Measurements from ENCODE around the gene PCDHB2.
"Not testable (repeated sequence)": the region's sequence is repeated elsewhere in the genome, so short reads cannot be mapped to it uniquely, and the experiment has no call there.

The PCDHB2 gene

GRCh38 chr5:141094481-141095262, at the start of gene PCDHB2:
Gene PCDHB2 (plus strand): TSS chr5:141094615. CDS start chr5:141094791, 176 bp downstream.
- DNase-seq = no peak

DNA sequence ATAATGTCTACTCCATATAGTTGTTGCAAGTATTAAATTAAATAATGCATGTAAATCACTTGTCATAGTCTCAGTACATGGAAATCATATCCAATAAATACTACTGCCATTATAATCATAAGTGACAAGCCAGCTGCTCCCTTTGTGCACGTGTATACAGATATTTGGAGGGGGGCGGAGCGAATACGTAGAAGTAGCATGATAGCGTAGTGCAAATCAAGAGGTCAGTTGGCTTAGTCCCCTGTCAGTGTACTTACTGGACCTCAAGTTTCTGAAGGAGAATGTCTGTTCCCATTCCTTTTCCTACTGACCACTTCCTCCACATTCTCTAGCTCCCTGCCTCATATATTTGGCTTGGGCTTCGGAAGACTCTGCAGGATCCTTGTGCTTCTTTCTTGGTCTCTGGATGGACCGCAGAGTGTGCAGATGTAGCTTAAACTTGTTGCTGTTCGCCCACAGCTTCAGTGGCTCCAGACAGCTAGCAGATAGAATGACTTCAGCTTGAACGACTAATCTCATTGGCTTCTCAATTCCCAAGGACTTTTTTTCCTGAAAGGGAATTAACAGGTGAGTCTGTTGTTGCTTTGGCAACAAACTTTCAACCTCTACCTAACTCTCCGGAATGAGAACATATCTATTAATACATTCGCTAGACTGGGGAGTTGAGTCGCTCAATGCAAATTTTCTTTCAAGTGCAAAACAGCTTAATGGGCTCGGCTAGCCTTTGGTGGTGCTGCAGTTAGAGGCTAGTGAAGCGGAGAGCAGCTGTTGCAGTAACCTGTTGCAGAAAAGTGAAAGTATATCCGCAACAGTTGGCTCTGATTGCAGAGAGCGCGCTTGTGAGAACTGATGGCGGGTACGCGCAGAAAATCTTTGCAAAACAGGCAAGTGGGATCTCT, 43.5 kb upstream of the PCDHB2 start, which contains the start of gene PCDHB1:
Gene PCDHB1, plus strand, starts transcription at position 753 of the 899 bp plus-strand sequence. Its CDS starts 97 bp downstream, at position 850.
- DNase-seq = no peak

GRCh38 chr5:141051521-141051866, 42.9 kb upstream of the PCDHB2 start:
- no peak for DNase-seq

DNA sequence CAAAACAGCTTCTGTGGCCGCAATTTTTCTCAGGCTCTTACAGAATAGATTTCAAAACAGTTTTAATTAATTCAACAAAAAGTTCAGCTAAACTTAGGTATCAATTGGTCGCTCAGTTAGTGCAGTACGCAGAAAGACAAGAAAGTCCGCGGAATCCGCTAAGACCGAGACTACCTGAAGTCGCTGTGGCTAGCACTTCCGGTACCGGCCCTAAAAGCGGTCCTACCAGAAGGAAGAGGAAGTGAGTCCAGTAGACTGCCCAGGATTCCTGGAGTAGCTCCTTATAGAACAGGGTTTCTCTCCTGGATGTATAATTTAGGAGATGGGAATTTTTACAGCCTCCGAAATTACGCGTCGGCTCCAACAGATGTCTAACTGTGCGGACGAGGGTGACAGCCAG, 16.6 kb upstream of the PCDHB2 start:
- DNase-seq = no peak

GRCh38 chr5:141082228-141082627, 12.2 kb upstream of the PCDHB2 start:
- no peak for DNase-seq

- no peak for DNase-seq
These were observed 9.9 kb upstream of the PCDHB2 start for GRCh38 chr5:141084487-141084989.

GRCh38 chr5:141095263-141095641, 837 bp downstream of the PCDHB2 start:
- no peak for DNase-seq

DNA sequence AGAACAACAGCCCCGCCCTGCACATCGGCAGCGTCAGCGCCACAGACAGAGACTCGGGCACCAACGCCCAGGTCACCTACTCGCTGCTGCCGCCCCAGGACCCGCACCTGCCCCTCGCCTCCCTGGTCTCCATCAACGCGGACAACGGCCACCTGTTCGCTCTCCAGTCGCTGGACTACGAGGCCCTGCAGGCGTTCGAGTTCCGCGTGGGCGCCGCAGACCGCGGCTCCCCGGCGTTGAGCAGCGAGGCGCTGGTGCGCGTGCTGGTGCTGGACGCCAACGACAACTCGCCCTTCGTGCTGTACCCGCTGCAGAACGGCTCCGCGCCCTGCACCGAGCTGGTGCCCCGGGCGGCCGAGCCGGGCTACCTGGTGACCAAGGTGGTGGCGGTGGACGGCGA, 1.8 kb downstream of the PCDHB2 start:
- DNase-seq = not testable (repeated sequence)

GRCh38 chr5:141096586-141096985, 2.2 kb downstream of the PCDHB2 start:
- not testable (repeated sequence) for DNase-seq

DNA sequence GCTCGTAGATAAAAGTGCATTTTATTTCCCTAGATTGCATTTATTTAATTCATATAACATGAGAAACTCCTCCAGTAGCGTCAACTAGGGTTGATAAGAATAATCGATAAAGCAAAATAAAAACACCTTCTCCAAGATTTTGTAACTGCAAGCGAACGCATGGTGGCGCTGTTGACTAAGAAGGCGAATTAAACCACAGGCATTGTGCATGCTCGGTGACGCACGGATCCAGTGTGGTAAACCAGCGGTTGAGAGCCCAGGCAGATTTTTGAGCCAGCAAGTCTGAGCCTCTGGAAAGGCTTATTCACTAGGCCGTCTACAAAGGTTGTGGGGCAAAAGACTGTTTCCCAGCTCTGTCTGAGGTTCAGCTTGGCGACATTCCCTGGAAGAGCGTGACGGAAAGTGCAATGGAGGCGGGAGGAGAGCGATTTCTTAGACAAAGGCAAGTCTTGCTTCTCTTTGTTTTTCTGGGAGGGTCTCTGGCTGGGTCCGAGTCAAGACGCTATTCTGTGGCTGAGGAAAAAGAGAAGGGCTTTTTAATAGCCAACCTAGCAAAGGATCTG, 5.9 kb downstream of the PCDHB2 start, which contains the start of gene PCDHB3:
Gene PCDHB3, plus strand, starts transcription at position 231 of the 563 bp plus-strand sequence. Its CDS starts 177 bp downstream, at position 408.
- no peak for DNase-seq

GRCh38 chr5:141101059-141101458, 6.6 kb downstream of the PCDHB2 start:
- DNase-seq = no peak

GRCh38 chr5:141102070-141102469, 7.7 kb downstream of the PCDHB2 start:
- not testable (repeated sequence) for DNase-seq

GRCh38 chr5:141102471-141102870, 8.1 kb downstream of the PCDHB2 start:
- not testable (repeated sequence) for DNase-seq

GRCh38 chr5:141105350-141105749, 10.9 kb downstream of the PCDHB2 start:
- no peak for DNase-seq

- DNase-seq = no peak
These were observed 24.8 kb downstream of the PCDHB2 start for GRCh38 chr5:141119250-141119649.

DNA sequence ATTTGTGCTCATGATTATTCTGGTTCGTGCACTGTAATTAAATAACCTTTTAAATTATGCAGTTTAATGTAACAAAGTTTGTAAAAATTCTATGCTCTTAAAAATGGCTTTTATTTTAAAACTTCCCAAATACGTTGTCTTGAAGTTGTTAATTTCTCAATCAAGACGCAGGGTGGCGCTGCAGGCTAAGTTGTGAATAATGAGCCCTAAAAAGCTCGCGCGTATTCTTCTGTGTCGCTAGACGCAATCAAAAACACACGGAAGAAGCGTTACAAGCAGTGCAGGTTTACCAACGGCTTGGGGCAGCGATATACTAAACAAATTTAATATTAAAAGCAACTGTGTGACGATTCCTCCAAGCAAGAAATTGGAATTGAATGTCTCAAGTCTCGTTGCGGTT, 27.1 kb downstream of the PCDHB2 start, which contains the start of gene PCDHB4:
Gene PCDHB4, plus strand, starts transcription at position 256 of the 400 bp plus-strand sequence. CDS start 181 bp downstream, outside the sequence.
- DNase-seq = no peak

GRCh38 chr5:141121985-141122384, 27.6 kb downstream of the PCDHB2 start:
- DNase-seq = no peak

DNA sequence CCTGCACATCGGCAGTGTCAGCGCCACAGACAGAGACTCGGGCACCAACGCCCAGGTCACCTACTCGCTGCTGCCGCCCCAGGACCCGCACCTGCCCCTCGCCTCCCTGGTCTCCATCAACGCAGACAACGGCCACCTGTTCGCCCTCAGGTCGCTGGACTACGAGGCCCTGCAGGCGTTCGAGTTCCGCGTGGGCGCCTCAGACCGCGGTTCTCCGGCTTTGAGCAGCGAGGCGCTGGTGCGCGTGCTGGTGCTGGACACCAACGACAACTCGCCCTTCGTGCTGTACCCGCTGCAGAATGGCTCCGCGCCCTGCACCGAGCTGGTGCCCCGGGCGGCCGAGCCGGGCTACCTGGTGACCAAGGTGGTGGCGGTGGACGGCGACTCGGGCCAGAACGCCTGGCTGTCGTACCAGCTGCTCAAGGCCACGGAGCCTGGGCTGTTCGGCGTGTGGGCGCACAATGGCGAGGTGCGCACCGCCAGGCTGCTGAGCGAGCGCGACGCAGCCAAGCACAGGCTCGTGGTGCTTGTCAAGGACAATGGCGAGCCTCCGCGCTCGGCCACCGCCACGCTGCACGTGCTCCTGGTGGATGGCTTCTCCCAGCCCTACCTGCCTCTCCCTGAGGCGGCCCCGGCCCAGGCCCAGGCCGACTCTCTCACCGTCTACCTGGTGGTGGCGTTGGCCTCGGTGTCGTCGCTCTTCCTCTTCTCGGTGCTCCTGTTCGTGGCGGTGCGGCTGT, 29.2 kb downstream of the PCDHB2 start:
- DNase-seq = not testable (repeated sequence)

GRCh38 chr5:141127305-141127704, 32.9 kb downstream of the PCDHB2 start:
- no peak for DNase-seq

- DNase-seq = no peak
These were observed 40.8 kb downstream of the PCDHB2 start, which contains the start of gene PCDHB5 for GRCh38 chr5:141135030-141135717. Gene PCDHB5 (plus strand): TSS chr5:141135206. CDS start chr5:141135435, 229 bp downstream.

GRCh38 chr5:141135718-141136266, 41.4 kb downstream of the PCDHB2 start:
- no peak for DNase-seq
